IPS-11a (cell line): ENCODE measurements around the gene DDX51.
"Not testable (repeated sequence)": the region's sequence is repeated elsewhere in the genome, so short reads cannot be mapped to it uniquely, and the experiment has no call there.

Source experiments
- H3K4me3 ChIP-seq: one replicate; pipeline ENCODE4 v1.5.1; 2013; ENCODE audit warnings: low read depth, low read length, control low read depth

DDX51 gene

GRCh38 chr12:132141976-132142678 lies 2.0 kb downstream of the DDX51 start:
- H3K4me3 ChIP-seq: no peak overlapping the region

GRCh38 chr12:132140918-132141841 lies 2.9 kb downstream of the DDX51 start:
- H3K4me3 ChIP-seq: no peak overlapping the region

- H3K4me3 ChIP-seq: no peak overlapping the region
Observed at GRCh38 chr12:132140501-132140900, 3.6 kb downstream of the DDX51 start.

GRCh38 chr12:132139912-132140311 lies 4.2 kb downstream of the DDX51 start:
- no peak overlapping the region for H3K4me3 ChIP-seq

GRCh38 chr12:132138941-132139871 lies 4.9 kb downstream of the DDX51 start:
- no peak overlapping the region for H3K4me3 ChIP-seq

- no peak overlapping the region for H3K4me3 ChIP-seq
Observed at GRCh38 chr12:132137483-132138125, 6.5 kb downstream of the DDX51 start.

- not testable (repeated sequence) for H3K4me3 ChIP-seq
Observed at GRCh38 chr12:132136226-132136625, 7.9 kb downstream of the DDX51 start.

- H3K4me3 ChIP-seq: not testable (repeated sequence)
Observed at GRCh38 chr12:132134653-132135183, 9.4 kb downstream of the DDX51 start.

- H3K4me3 ChIP-seq: no peak overlapping the region
Observed at GRCh38 chr12:132133952-132134652, 10.0 kb downstream of the DDX51 start.

- H3K4me3 ChIP-seq: no peak overlapping the region
Observed at GRCh38 chr12:132132609-132133430, 11.3 kb downstream of the DDX51 start.

GRCh38 chr12:132131952-132132351 lies 12.2 kb downstream of the DDX51 start:
- no peak overlapping the region for H3K4me3 ChIP-seq

- no peak overlapping the region for H3K4me3 ChIP-seq
Observed at GRCh38 chr12:132131229-132131628, 12.9 kb downstream of the DDX51 start.

GRCh38 chr12:132130690-132131089 lies 13.4 kb downstream of the DDX51 start:
- no peak overlapping the region for H3K4me3 ChIP-seq

GRCh38 chr12:132129007-132129406 lies 15.1 kb downstream of the DDX51 start:
- no peak overlapping the region for H3K4me3 ChIP-seq

- H3K4me3 ChIP-seq: no peak overlapping the region
Observed at GRCh38 chr12:132127041-132127440, 17.1 kb downstream of the DDX51 start.

GRCh38 chr12:132125736-132126135 lies 18.4 kb downstream of the DDX51 start:
- no peak overlapping the region for H3K4me3 ChIP-seq

- no peak overlapping the region for H3K4me3 ChIP-seq
Observed at GRCh38 chr12:132124766-132125425, 19.2 kb downstream of the DDX51 start.
